ENCODE data around the gene CNTN4.

Gene CNTN4

GRCh38 chr3:2643606-2644005 lies 544.9 kb downstream of the CNTN4 start:
- TF ChIP-seq CTCF (IDR thresholded peaks at IDR 0.05; ENCODE audit: borderline replicate concordance, control extremely low read depth, extremely low read depth, insufficient read depth, missing control alignments), result no peak
- in situ Hi-C loops (cut with MboI; ENCODE audit: low sequenced_read_pairs, unreplicated experiment), result no loop called here
- DNase-seq (ENCODE audit: low spot score), result no peak

GRCh38 chr3:2645001-2645400 lies 546.3 kb downstream of the CNTN4 start:
- TF ChIP-seq CTCF (IDR thresholded peaks at IDR 0.05; ENCODE audit: borderline replicate concordance, control extremely low read depth, extremely low read depth, insufficient read depth, missing control alignments), result no peak
- in situ Hi-C loops (cut with MboI; ENCODE audit: low sequenced_read_pairs, unreplicated experiment), result no loop called here
- DNase-seq (ENCODE audit: low spot score), result no peak

DNA sequence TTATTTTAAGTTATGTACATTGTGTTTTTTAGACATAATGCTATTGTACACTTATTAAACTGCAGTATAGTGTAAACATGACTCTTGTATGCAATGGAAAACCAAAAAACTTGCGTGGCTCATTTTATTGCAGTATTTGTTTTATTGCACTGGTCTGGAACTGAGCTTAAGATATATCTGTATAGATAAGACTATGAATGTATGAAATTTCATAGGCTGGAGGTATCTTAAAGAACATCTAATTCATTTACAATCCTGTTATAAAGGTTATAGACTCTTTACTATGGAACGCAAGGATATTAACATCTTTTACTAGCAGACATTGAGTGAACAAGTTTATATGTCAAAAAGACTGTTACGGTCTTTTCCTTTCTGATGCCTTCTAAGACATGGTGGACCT lies 552.1 kb downstream of the CNTN4 start:
- no peak for TF ChIP-seq CTCF (IDR thresholded peaks at IDR 0.05; ENCODE audit: borderline replicate concordance, control extremely low read depth, extremely low read depth, insufficient read depth, missing control alignments)
- in situ Hi-C loops (cut with MboI; ENCODE audit: low sequenced_read_pairs, unreplicated experiment), result no loop called here
- DNase-seq (ENCODE audit: low spot score), result no peak

- no peak for TF ChIP-seq CTCF (IDR thresholded peaks at IDR 0.05; ENCODE audit: borderline replicate concordance, control extremely low read depth, extremely low read depth, insufficient read depth, missing control alignments)
Measured at GRCh38 chr3:2652386-2652785, 553.7 kb downstream of the CNTN4 start.

GRCh38 chr3:2653706-2654105 lies 555.0 kb downstream of the CNTN4 start:
- no peak for DNase-seq (ENCODE audit: low spot score)
- no peak for TF ChIP-seq CTCF (IDR thresholded peaks at IDR 0.05; ENCODE audit: borderline replicate concordance, control extremely low read depth, extremely low read depth, insufficient read depth, missing control alignments)
- in situ Hi-C loops (cut with MboI; ENCODE audit: low sequenced_read_pairs, unreplicated experiment), result no loop called here

More at GRCh38 chr3:2652386-2652785, 553.7 kb downstream of the CNTN4 start:
- DNase-seq (ENCODE audit: low spot score), result no peak
- in situ Hi-C loops (cut with MboI; ENCODE audit: low sequenced_read_pairs, unreplicated experiment), result no loop called here

DNA sequence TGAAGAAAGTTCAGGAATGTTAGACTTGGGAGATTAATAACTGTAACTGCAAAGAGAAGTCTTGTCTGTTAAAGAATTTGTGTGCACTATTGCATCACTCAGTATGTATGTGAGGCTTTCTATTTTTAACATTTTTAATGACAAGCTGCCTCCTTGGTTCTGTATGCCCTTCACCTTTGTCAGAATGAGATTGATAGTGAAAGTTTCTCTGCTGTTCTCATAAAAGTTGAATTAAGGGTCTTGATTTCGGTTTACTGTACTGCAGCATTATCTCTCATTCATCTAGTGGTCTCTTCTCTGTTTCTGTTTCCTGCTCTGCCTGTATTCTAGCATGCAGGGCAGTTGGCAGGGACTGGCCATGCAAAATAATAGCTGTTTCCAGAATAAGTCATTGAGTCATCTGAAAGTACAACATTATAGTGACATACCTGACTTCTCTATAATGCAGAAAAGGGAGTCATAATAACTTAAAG lies 556.6 kb downstream of the CNTN4 start:
- no peak for TF ChIP-seq CTCF (IDR thresholded peaks at IDR 0.05; ENCODE audit: borderline replicate concordance, control extremely low read depth, extremely low read depth, insufficient read depth, missing control alignments)
- in situ Hi-C loops (cut with MboI; ENCODE audit: low sequenced_read_pairs, unreplicated experiment), result no loop called here
- DNase-seq (ENCODE audit: low spot score), result no peak
